CD1c-positive myeloid dendritic cell (primary cell): ENCODE measurements around the gene SLC16A5.
A peak's percentile ranks its signal among the peaks of the same experiment; 100 is the strongest.
"Not testable (repeated sequence)": the region's sequence is repeated elsewhere in the genome, so short reads cannot be mapped to it uniquely, and the experiment has no call there.

Experiments
- DNase-seq: peaks from one replicate; pipeline ENCODE4 v3.0.0-alpha.2; 2016; ENCODE audit errors: extremely low spot score

SLC16A5 gene, protein sequence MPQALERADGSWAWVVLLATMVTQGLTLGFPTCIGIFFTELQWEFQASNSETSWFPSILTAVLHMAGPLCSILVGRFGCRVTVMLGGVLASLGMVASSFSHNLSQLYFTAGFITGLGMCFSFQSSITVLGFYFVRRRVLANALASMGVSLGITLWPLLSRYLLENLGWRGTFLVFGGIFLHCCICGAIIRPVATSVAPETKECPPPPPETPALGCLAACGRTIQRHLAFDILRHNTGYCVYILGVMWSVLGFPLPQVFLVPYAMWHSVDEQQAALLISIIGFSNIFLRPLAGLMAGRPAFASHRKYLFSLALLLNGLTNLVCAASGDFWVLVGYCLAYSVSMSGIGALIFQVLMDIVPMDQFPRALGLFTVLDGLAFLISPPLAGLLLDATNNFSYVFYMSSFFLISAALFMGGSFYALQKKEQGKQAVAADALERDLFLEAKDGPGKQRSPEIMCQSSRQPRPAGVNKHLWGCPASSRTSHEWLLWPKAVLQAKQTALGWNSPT

DNA sequence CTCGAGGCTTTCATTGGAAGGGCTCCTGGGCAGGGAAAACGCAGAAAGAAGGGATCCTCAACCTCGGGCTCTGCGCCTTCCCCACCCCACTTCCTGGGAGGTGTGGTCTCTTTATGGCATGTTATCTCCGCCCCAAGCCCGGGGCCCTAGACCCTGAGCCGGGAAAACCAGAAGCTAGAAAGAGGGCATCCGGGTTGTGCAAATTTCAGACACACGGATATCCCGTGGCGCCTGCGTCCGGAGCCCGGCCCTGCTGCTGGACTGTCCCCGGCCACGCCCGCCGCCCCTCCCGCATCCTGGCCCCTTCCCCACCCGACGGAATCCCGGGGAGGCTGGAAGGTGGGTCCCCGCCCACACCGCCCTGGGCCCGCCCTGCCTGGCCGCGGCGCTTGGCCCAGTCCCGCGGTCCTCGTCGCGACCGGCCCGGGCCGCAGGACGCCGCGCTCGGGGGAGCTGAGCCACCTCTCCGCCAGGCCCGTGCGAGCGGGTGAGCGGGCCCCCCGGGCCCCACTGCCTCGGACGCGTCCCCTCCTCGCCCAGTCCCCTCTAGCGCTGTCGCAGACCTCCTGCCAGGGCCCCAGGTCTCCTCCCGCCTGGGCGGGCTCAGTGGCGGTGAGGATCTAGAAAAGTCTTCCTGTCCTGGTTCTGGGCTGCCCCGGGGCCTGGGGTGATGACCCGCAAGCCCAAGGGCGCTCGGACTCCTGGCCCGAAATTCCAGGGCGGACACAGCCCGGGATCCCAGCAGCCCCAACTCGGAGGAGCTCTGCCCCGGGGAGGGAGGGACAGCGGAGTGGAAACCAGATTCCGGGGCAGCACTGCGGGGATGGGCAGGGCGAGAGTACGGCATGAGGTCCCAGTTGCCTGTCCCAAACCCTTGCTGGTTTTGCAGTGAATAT is at the start of gene SLC16A5:
Gene SLC16A5 (plus strand): TSS at position 397 of the 896 bp plus-strand sequence. CDS start 5,683 bp downstream, outside the sequence.
- DNase-seq, result peak; percentile 86

DNA sequence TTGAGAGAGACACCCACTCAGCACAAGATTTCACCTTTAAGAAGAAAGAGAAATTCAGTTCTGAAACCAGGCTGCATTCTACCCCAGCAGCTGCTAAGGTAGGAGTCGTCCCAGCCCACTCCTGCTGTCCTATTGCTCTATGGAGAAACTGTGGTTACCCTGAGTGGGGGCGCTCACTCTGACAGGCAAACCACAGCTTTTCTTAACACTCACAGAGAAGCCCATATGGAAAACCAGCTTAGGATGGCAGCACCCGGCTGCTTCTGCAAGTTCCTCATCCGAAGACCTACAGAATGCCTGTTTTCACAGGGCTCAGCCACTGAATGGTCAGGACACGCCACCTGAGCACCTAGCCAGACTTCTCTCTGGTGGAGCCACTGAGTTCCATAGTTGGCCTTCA is 48.5 kb upstream of the SLC16A5 start:
- DNase-seq, result peak; percentile 5

DNA sequence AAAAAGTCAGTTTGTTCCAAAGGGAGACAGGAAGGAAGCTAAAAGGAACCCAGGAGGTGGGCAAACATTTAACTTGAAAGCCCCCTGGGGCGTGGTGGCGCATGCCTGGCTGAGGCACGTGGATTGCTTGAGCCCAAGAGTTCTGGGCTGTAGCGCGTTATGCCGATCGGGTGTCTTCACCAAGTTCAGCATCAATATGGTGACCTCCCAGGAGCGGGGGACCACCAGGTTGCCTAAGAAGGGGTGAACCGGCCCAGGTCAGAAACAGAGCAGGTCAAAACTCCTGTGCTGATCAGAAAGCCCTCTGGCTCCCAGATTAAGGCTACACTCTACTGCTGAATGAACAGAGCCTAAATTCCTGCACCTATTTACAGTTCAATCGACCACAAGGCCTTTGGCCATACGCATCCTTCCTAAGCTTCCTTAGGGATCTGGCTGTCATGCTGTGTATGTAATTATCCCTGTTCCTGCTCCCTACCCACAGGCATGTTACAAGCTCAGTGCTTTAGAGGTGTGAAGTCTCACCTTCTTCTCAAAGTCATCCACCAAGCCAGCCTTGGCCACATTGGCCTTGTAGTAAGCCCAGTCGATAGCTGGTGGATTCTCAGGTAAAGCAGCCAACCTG is 46.0 kb upstream of the SLC16A5 start:
- DNase-seq, result no peak

DNA sequence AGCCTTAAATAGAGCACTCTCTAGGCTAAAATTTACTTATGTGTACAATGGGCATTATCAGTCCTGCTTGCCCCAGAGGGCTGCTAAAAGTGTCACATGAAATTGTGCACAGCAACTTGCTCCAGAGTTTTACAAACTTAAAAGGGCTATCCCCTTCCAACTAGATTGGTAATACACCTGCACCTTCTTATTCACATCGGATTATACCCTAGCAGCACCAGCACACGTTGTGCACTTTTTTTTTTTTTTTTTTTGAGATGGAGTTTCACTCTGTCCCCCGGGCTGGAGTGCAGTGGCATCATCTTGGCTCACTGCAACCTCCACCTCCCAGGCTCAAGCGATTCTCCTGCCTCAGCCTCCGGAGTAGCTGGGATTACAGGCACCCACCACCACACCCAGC is 44.0 kb upstream of the SLC16A5 start:
- not testable (repeated sequence) for DNase-seq

DNA sequence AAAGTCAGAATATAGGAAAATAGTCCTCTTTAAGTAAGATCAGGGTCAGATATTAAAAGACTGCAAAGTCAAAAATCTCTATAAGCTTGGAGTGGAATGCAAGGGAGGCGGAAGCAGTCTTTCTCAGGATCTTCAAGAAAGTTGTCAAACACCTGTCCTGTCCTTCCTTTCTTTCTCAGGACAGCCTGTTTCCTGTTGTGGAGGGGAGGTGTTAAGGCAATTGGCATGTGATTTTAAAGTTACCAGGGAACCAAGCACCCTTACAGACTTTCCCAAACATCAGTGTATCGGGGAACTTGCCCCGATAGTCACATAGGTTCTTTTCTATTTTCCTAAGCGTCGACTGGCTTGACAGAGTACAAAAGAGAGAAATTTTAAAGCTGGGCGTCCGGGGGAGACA is 43.0 kb upstream of the SLC16A5 start:
- DNase-seq, result no peak

DNA sequence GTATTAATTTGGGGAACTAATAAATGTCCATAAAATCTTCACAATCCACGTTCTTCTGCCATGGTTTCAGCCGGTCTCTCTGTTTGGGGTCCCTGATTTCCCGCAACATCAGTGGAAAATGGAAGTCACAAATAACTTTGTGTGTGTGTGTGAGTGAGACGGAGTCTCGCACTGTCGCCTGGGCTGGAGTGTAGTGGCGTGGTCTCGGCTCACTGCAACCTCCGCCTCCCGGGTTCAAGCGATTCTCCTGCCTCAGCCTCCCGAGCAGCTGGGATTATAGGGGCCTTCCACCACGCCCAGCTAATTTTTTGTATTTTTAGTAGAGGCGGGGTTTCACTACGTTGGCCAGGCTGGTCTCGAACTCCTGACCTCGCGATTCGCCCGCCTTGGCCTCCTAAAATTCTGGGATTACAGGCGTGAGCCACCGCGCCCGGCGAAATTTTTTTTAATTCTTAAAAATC is 41.8 kb upstream of the SLC16A5 start:
- not testable (repeated sequence) for DNase-seq

DNA sequence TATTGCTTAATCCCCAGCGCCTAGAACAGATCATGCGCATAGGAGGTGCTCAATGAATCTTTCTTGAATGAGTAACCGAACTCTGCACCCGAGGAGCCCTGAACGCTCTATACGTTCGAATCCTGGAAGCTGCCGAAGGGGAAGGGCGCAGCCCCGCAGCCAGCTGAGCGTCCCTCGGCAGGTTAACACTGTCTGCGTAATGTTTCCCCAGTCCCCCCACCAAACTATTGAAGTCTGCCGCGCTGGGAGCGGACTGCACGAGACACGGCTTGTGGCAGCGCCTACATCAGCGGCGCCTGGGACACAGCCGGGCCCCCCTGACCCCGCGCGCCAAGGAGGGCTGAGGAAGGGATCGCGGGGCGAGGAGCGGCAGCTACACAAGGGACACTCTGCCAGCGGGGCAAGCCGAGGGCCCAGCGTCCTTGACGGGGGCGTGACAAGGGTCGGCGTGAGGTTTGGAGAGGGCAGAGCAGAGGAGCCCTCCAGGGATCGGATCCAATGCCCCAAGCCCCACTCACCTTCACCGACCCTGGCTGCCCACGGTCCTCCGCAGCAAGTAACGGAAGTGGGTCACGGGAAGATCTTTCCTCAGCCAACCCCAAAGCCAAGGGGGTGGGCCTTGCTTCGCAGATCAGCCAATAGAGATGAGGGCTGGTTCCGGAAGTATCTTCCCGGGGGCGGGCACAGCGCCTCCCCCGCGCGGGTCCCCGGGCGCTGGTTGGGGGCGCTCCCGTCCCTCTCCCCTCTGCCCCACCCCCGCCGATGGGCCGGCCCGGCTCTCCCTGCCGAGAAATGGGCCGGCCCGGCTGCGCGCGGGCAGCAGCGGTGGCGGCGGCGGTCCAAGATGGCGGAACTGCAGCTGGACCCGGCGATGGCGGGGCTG is 41.1 kb upstream of the SLC16A5 start, which contains the start of the genes ATP5PD and KCTD2:
Gene ATP5PD (minus strand): TSS at position 563 of the 883 bp plus-strand sequence. CDS start 4,319 bp downstream, outside the sequence.
Gene KCTD2 (plus strand): TSS at position 819 of the 883 bp plus-strand sequence. CDS start 26 bp downstream, at position 845.
- peak; percentile 97 for DNase-seq

DNA sequence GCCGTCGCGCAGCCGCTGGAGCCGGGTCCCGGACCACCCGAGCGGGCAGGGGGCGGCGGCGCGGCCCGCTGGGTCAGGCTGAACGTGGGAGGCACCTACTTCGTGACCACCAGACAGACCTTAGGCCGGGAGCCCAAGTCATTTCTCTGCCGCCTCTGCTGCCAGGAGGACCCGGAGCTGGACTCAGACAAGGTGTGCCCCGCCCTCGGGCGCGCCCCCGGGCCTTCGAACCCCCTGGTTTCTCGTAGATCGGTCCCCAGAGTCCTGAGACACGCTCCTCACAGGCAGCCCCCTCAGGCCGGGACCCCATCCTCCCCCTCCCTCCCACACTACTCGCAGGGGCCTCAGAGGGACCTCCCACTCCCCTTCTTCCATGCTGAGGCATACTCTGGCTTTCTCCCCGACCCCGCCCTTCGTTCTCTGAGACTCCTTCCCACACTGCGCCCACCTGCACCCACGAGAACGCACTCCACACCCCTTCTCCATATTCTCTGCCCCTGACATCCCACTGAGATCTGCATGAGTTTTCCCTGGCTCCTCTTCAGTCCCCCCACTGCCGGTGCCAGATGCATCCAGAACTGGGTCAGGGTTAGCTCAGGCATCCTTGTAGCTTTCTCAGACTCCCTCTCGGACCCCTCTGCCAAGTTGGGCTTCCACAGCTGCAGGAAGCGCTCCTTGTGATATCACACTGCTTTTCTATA is 40.2 kb upstream of the SLC16A5 start:
- DNase-seq, result peak; percentile 20

DNA sequence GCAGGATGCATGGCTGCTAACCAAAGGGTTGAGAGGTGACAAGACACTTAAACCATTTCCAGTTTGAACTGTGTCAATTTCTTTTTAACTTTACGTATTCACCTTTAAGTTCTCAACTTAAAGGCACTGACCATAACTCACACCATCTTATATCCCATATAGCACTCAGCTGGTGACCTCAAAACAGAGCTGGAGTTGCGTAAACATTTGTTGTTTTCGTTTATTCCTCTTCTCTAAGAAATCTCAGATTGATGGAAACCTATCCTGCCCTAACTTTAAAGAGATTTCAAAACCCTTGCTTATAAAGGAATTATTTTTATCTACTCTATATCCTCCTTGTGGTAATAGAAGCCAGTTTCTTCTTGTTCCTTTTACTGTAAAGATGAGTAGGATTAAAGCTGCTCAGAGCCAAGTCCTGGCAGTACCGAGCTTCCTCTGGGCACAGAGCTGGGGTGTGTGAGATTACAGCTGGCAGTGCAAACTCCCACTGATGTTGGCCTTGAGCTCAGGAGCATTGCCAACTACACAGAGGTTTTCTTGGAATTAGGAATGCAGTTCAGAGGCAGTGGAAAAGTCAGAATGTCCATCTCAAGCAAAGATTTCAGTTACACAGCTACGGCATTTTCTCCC is 39.4 kb upstream of the SLC16A5 start:
- DNase-seq, result peak; percentile 26

DNA sequence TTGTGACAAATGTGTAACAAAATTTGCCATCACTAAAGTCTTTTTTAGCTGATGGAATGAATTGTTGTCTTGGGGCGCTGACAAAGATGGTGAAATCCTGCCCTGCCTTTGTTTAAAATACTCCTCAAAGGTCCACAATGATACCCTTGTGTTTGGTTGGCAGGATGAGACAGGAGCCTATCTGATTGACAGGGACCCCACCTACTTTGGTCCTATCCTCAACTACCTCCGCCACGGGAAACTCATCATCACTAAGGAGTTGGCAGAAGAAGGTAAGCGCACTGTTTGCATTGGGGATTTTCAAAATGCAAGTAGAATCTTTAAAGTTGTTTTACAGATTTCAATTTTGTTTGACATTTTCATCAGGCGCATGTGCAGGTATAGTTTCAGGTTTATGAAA is 38.7 kb upstream of the SLC16A5 start:
- no peak for DNase-seq

DNA sequence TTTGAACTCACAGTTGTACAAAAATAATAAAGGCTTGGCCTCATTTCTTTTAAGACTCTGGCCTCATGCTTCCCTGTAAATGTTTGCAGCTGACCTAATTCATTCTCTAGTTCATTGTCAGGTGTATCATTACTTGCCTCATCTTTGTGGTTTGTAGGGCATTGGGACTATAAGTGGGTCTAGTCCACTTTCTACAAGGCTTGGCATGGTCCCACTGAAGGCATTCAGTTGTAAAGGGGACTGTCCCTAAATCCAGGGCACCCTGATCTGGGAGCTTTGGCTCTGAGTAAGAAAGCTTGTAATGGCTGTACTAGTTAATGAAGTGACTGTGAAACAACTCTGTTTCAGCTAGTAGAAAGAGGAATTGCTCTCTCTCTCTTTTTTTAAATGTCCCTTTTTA is 38.0 kb upstream of the SLC16A5 start:
- DNase-seq, result no peak

DNA sequence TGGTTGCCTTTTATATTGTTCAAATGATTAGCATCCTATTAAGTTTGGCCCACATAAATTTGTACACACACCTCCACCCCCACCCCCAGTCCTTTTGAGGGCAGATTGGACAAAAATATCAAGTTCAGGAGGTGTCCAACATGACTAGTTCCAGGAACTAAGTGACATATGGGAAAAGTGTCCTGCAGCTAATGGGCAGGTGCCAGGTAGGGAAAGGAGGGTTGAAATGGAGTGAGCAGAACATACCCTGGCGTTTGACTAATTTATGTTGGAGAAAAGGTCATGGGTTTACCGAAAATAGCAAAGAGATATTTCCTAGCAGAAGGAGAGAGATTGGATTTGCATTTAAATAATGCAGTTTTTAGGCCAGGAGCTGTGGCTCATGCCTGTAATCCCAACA is 35.8 kb upstream of the SLC16A5 start:
- DNase-seq, result no peak

DNA sequence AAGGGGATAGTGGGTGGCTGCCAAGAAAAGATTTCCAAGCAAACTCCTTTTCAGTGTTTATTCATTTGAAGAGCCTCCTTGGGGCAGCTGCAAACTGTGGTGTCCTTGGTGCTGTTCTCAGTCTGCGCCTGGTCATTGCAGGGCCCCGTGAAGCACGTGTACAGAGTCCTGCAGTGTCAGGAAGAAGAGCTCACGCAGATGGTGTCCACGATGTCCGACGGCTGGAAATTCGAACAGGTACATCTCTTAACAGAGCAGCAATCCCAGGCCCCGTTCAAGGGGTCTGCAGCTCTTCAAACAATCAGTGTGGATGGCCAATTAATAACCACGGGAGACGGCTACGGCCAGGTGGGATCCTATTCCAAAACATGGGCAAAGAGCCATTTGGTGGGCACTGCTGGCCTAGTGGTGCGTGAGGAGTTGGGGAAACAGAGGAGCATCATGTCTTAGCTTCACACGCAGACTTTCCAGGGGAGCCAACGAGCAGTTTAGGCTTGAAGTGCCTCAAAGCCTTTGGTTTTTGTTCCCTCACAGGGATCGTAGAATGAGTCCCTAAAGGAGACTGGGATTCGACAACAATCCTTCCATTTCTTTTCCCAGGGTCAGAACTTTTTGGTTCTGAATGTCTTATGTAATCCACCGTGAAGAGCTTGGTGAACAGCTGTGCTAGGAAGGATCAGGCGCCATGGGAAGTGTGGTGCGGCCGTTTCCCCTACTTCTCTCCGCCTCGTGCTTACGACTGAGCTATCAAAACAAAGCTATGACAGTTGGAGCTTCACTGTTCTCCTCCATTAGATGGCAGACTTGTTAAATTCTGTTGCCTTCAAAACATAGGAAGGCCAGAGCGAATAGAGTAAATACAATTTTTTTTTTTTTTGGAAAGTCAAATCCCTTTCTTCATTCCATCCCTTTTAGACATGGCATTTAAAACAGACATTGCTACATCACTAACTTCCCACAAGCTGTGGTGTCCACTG is 28.1 kb upstream of the SLC16A5 start:
- DNase-seq, result peak; percentile 41

DNA sequence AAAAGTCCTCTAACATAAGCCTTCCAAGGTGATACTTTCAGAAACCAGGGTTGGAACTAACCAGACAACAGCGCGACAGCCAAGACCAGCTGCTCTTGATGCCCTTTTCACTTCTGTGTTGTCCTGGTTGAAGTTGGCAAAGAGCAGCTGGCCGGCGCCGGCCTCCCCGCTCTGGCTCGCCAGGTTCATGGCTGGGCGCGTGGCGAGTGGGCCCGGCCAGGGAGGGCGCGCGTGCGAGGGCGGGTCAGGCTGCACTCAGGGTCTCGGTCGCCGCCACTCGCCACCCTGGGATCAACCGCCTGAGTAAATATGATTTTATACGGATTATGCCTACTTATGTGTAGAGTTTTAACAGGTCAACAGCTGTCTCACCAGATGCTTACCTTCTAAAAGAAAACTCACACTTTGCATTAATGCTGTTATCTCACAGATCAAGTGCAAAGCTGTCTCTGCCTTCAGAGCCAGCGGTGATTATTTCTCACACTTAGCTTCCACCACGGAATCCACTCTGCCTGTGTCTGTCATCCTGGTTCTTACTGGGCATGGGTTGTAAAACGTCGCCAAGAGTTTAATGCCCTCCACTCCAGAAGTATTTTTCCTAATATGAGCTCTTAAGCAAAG is 27.2 kb upstream of the SLC16A5 start:
- DNase-seq, result no peak

DNA sequence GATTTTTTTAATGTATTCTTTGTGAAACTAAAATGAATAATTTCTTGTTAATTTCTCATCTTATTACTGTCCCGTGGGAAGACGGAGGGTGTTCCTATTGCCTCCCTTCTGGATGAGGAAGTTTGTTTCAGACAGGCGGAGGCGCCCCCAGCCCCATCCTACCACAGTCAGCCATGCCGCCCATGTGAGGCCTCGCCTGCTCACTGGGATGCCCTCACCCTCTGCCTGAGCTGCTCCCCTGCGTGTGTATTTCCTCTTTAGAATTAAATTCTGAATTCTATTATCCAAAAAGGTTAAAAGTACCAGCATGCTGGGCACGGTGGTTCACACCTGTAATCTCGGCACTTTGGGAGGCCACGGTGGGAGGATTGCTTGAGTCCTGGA is 26.7 kb upstream of the SLC16A5 start:
- no peak for DNase-seq

DNA sequence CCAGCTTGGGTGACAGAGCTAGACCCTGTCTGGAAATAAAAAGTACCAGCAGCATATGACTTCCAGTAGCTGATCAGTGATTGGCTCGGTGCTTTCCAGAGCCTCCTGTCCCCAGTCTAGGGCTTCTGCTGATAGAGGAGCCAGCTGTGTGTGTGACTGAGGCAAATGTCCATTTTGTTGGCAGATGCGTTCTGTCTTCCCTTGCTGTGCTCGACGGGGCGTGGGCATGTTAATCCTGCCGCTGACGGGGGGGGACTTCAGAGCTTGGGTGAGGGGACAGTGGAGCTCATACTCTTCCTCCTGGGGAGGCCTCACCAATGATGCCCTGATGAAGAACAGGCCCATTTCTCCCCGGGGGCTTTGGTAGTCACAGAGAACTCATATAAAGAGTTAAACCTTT is 26.1 kb upstream of the SLC16A5 start:
- DNase-seq, result no peak

DNA sequence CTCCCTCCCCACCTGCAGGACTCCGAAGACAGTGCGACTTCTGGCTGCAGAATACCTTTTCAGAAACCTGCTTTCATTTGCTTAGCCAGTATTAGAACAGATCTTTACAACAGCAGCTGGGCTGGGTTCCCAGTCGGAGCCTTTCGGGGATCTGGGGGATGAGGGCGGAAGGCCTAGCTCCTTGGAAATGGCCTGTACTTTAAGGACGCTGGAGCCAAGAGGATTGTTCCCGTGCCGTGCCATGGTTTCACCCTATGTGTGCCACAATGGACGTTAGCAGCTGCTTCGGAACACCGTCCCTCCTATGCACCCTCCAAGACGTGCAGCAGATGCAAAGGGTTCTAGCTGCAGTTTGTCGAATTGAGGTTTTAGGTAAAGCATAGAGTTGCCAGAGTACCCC is 24.6 kb upstream of the SLC16A5 start:
- no peak for DNase-seq

DNA sequence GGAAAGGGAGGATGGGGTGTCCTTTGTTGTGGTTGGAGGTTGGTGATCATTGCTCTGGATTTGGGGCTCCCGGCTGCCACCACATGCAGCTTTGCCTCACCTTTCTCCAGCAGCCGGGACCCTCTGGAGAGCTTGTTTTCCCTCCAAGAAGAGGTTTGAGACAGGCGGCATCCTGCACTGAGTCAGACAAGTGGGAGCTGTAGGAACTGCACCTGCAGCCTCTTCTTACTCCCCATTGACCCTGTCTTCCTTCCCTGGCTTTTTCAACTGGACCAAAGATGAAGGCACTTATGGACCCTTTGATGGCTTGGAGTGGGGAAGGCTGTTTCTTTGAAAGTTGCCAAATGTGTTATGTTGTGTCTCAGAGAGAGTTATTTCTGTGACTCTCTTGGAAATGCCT is 24.1 kb upstream of the SLC16A5 start:
- no peak for DNase-seq
